Panc1 (cell line): ENCODE results near the gene PXDN. TPM values are rescaled to one million over a fixed set of nuclear protein-coding genes. Genes with fewer than 3 reads are reported as not detected.

Source experiments
- ATAC-seq: fragments of 200-7000 bp; cut with Tn5 transposase; 2 replicates; pipeline ENCODE4 v1.9.1; 2020; ENCODE audit warnings: mild to moderate bottlenecking, moderate library complexity
- BruUV-seq: library from RNA; stranded (reverse); fragments of 400-500 nt; replicated peaks from 2 replicates; lab custom pipeline; 2021; lab: Mats Ljungman, UMichigan
- CTCF ChIA-PET: fragments of 300-600 bp; sonication (Branson Sonifier 250); formaldehyde crosslinking; loops from one replicate; lab custom pipeline; 2022; ENCODE audit warnings: antibody characterized with exemption; lab: Charles Lee
- POLR2A ChIA-PET: fragments of 300-600 bp; sonication (Branson Sonifier 250); formaldehyde crosslinking; loops from one replicate; lab custom pipeline; 2022; ENCODE audit warnings: antibody characterized with exemption; lab: Charles Lee
- DNase-seq: peaks from one replicate; pipeline ENCODE4 v3.0.0-alpha.2; 2010; ENCODE audit warnings: low read depth, low spot score
- H3K27ac ChIP-seq: 2 replicates; pipeline ENCODE4 v1.5.1; 2011; ENCODE audit warnings: mild to moderate bottlenecking, low read length, inconsistent platforms
- H3K27me3 ChIP-seq: fragments of 200-500 bp; sonication (Bioruptor generic); 2 replicates; pipeline ENCODE4 v1.6.0; 2014; ENCODE audit warnings: low read length, inconsistent platforms; ENCODE audit not compliant: control insufficient read depth, insufficient read depth
- H3K36me3 ChIP-seq: fragments of 200-500 bp; sonication (Bioruptor generic); 2 replicates; pipeline ENCODE4 v1.5.1; 2014; ENCODE audit warnings: inconsistent platforms, mild to moderate bottlenecking, low read length, moderate library complexity; ENCODE audit not compliant: control insufficient read depth, insufficient read depth
- H3K4me1 ChIP-seq: 2 replicates; pipeline ENCODE4 v1.5.1; 2011; ENCODE audit warnings: inconsistent platforms, mild to moderate bottlenecking, low read length, moderate library complexity; ENCODE audit not compliant: control insufficient read depth, insufficient read depth
- H3K4me3 ChIP-seq, 2 experiments: 2 replicates each; pipeline ENCODE4 v1.5.1; 2011 to 2012; ENCODE audit warnings: low read depth in 2 of 2, low read length in 2 of 2, mild to moderate bottlenecking in 2 of 2, inconsistent platforms in 1 of 2, moderate library complexity in 1 of 2
- H3K9me3 ChIP-seq: fragments of 200-500 bp; sonication (Bioruptor generic); 2 replicates; pipeline ENCODE4 v1.5.1; 2014; ENCODE audit warnings: low read depth, mild to moderate bottlenecking, inconsistent platforms, low read length, moderate library complexity; ENCODE audit not compliant: control insufficient read depth, insufficient read depth
- POLR2AphosphoS5 ChIP-seq: IDR thresholded peaks from 2 replicates; pipeline ENCODE4 v1.6.1; 2012; ENCODE audit warnings: mild to moderate bottlenecking, low read depth, low read length, moderate library complexity
- SIN3A ChIP-seq: IDR thresholded peaks from 2 replicates; pipeline ENCODE4 v1.6.1; 2012; ENCODE audit warnings: low read depth, mild to moderate bottlenecking, low read length, moderate library complexity, borderline replicate concordance; ENCODE audit not compliant: insufficient read depth
- TCF7L2 ChIP-seq: IDR thresholded peaks from 2 replicates; pipeline ENCODE4 v1.6.1; 2011; ENCODE audit warnings: mild to moderate bottlenecking, low read depth, low read length, inconsistent platforms
- in situ Hi-C: cut with HindIII; loops from 2 replicates; pipeline ENCODE4 v1.10.0; 2016; ENCODE audit warnings: low sequenced_read_pairs, low pct_unique_long_range_greater_than_20kb
- intact Hi-C: fragments of 100-400 bp; cut with micrococcal nuclease; formaldehyde crosslinking; loops from one replicate; pipeline ENCODE4 v1.10.0; 2022; ENCODE audit not compliant: unreplicated experiment
- total RNA-seq: library from RNA; stranded (reverse); gene quantifications from one replicate; pipeline ENCODE4 v1.2.1, GENCODE V29; 2021; ENCODE audit not compliant: unreplicated experiment
- TF ChIP-seq, protein P1 (sequence below): fragments of 450-650 bp; IDR thresholded peaks from 2 replicates; pipeline ENCODE4 v1.5.1; 2017; ENCODE audit warnings: mild to moderate bottlenecking
- TF ChIP-seq, protein P2 (sequence below), 2 experiments: IDR thresholded peaks; 2 replicates each; pipeline ENCODE4 v1.6.1; 2011 to 2012; ENCODE audit warnings: low read depth in 2 of 2, control low read depth in 1 of 2, low read length in 1 of 2, mild to moderate bottlenecking in 1 of 2, moderate library complexity in 1 of 2; ENCODE audit not compliant: insufficient read depth in 1 of 2

Gene PXDN
- total RNA-seq, 1 experiment from 2014 or later = 2.5 TPM

DNA sequence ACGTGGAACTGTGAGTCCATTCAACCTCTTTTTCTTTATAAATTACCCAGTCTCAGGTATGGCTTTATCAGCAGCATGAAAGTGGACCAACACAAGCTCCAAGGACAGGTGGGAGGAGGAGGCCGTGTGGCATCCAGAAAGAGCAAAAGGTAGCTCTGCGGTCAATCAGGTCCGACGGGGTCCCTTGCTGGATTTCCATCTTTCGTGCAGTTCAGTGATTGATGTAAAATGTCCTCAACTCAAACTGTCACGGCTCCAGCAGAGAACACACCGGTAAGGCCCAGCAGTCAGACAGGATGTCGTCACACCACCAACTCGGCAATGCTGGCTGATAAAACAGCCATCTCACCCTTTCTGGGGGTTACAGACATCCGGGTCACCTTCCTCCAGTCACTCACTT is 123.3 kb downstream of the PXDN start:
- H3K27ac ChIP-seq = peak overlapping the region; percentile 99
- in situ Hi-C loops (no loop called here), intact Hi-C loops (no loop called here)
- no peaks in the 10 kb centered on the region for H3K36me3 ChIP-seq
- no peak overlapping the region for H3K4me3 ChIP-seq
- TF ChIP-seq, protein P1, sequence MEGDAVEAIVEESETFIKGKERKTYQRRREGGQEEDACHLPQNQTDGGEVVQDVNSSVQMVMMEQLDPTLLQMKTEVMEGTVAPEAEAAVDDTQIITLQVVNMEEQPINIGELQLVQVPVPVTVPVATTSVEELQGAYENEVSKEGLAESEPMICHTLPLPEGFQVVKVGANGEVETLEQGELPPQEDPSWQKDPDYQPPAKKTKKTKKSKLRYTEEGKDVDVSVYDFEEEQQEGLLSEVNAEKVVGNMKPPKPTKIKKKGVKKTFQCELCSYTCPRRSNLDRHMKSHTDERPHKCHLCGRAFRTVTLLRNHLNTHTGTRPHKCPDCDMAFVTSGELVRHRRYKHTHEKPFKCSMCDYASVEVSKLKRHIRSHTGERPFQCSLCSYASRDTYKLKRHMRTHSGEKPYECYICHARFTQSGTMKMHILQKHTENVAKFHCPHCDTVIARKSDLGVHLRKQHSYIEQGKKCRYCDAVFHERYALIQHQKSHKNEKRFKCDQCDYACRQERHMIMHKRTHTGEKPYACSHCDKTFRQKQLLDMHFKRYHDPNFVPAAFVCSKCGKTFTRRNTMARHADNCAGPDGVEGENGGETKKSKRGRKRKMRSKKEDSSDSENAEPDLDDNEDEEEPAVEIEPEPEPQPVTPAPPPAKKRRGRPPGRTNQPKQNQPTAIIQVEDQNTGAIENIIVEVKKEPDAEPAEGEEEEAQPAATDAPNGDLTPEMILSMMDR = no peak
- TF ChIP-seq TCF7L2 = no peak
- no peak for TF ChIP-seq POLR2AphosphoS5
- TF ChIP-seq, protein P2, sequence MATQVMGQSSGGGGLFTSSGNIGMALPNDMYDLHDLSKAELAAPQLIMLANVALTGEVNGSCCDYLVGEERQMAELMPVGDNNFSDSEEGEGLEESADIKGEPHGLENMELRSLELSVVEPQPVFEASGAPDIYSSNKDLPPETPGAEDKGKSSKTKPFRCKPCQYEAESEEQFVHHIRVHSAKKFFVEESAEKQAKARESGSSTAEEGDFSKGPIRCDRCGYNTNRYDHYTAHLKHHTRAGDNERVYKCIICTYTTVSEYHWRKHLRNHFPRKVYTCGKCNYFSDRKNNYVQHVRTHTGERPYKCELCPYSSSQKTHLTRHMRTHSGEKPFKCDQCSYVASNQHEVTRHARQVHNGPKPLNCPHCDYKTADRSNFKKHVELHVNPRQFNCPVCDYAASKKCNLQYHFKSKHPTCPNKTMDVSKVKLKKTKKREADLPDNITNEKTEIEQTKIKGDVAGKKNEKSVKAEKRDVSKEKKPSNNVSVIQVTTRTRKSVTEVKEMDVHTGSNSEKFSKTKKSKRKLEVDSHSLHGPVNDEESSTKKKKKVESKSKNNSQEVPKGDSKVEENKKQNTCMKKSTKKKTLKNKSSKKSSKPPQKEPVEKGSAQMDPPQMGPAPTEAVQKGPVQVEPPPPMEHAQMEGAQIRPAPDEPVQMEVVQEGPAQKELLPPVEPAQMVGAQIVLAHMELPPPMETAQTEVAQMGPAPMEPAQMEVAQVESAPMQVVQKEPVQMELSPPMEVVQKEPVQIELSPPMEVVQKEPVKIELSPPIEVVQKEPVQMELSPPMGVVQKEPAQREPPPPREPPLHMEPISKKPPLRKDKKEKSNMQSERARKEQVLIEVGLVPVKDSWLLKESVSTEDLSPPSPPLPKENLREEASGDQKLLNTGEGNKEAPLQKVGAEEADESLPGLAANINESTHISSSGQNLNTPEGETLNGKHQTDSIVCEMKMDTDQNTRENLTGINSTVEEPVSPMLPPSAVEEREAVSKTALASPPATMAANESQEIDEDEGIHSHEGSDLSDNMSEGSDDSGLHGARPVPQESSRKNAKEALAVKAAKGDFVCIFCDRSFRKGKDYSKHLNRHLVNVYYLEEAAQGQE (IDR thresholded peaks at IDR 0.05; ENCODE audit: insufficient read depth in 1 of 2, low read depth in 2 of 2, low read length in 1 of 2) = no peak
- no peak for TF ChIP-seq SIN3A
- H3K27me3 ChIP-seq = no peaks in the 10 kb centered on the region
- peaks cover 31% of the 10 kb centered on the region for H3K4me1 ChIP-seq
- POLR2A ChIA-PET = no interaction called here
- no peaks in the 10 kb centered on the region for H3K9me3 ChIP-seq
- CTCF ChIA-PET = no interaction called here
- DNase-seq = no peak
- no TSS peak for BruUV-seq
- no peak for ATAC-seq

DNA sequence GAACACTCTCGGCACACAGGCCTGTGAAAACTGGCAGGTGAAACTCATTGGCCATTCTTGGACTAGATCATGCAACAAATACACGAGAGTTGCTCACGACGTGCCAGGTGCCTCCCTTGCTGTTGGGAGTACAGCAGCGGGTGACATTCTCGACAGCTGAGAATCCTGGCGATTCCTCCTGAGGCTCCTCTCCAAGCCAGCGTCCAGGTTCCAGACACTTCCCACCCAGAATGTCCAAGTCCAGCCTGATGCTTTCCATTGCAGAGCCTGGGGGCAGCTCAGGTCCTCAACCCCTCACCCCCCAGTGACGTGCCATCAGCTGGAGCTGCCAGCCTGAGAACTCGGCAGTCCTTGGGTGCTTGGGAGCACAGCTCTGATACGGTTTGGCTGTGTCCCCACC is 124.2 kb downstream of the PXDN start:
- ATAC-seq (no peak), DNase-seq (no peak)
- Histone ChIP-seq H3K4me1 (peaks cover 21% of the 10 kb centered on the region), H3K36me3 (no peaks in the 10 kb centered on the region), H3K4me3 (no peak overlapping the region), H3K9me3 (no peaks in the 10 kb centered on the region), H3K27ac (peak overlapping the region; percentile 99), H3K27me3 (no peaks in the 10 kb centered on the region)
- ChIA-PET CTCF (no interaction called here), POLR2A (no interaction called here)
- TF ChIP-seq, protein P1 = no peak
- TF ChIP-seq POLR2AphosphoS5 = no peak
- TF ChIP-seq, protein P2 (IDR thresholded peaks at IDR 0.05; ENCODE audit: insufficient read depth in 1 of 2, low read depth in 2 of 2, low read length in 1 of 2) = no peak
- no peak for TF ChIP-seq SIN3A
- TF ChIP-seq TCF7L2 = no peak
- intact Hi-C loops = no loop called here
- BruUV-seq = no TSS peak
- in situ Hi-C loops = no loop called here
